ENCODE data around the gene HEY2. TPM values are rescaled to one million over a fixed set of nuclear protein-coding genes. Genes with fewer than 3 reads are reported as not detected.

Gene HEY2
- total RNA-seq, 4 donors from 2014 or later: 1.5 to 7.3 (median 4.3) TPM

DNA sequence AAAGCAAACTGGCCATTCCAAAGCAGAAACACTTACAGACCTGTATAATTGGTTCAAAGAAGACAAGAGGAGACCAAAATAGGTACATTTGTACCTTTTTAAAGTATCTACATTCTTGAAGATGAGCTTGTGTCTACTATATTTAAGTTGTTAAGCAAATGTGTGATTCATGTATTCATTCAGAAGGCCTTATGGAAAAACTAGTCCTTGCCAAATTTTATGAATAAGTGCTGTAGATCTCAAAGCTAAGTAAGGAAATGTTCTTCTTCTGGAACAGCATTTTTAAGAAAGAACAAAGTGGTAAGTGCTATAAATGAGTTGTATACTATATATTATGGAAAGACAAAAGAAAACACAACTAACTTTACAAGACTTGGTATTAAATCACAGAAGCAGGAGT, 22.2 kb upstream of the HEY2 start:
- no peak overlapping the region for H3K27ac ChIP-seq
- H3K4me3 ChIP-seq: no peak overlapping the region
- H3K9me3 ChIP-seq: no peaks in the 10 kb centered on the region
- H3K36me3 ChIP-seq: no peaks in the 10 kb centered on the region
- H3K4me1 ChIP-seq: no peaks in the 10 kb centered on the region
- no peak for DNase-seq (ENCODE audit: low spot score in 2 of 2)
- TF ChIP-seq CTCF (IDR thresholded peaks at IDR 0.05) (no peak), EP300 (IDR thresholded peaks at IDR 0.05) (no peak), POLR2A (IDR thresholded peaks at IDR 0.05) (no peak)
- no peaks in the 10 kb centered on the region for H3K27me3 ChIP-seq

DNA sequence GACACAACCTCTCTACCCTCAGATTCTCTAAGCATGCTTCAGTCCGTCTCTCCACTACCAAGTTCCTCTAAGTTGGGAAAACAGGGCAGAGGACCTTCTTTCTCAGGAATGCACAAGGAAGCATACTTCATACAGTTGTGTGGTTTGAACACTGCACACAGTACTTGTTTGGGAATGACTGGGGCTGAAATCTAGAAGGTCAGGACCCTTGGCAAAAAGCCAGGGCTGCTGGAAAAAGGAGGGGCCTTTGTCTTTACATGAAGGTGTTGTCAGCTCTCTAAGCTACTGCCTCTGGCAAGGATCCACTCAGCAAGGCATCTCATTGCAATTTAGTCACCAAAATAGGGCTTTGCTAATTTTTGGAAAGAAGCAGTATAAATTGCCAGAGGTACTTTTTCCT, 20.7 kb upstream of the HEY2 start:
- WGBS, 2 donors: 61 to 83% methylated on average over 1 of the region's 1 CpG
- Histone ChIP-seq H3K27ac (peak overlapping the region in 1 of 4 donors; percentile 22), H3K36me3 (no peaks in the 10 kb centered on the region), H3K4me3 (no peak overlapping the region), H3K9me3 (no peaks in the 10 kb centered on the region), H3K27me3 (no peaks in the 10 kb centered on the region), H3K4me1 (no peaks in the 10 kb centered on the region)
- no peak for TF ChIP-seq EP300 (IDR thresholded peaks at IDR 0.05)
- no peak for TF ChIP-seq POLR2A (IDR thresholded peaks at IDR 0.05)
- TF ChIP-seq CTCF (IDR thresholded peaks at IDR 0.05): no peak
- DNase-seq (ENCODE audit: low spot score in 2 of 2): no peak

GRCh38 chr6:125729983-125730382, 19.4 kb upstream of the HEY2 start:
- no peaks in the 10 kb centered on the region for H3K9me3 ChIP-seq
- no peak for TF ChIP-seq EP300 (IDR thresholded peaks at IDR 0.05)
- no peak for TF ChIP-seq POLR2A (IDR thresholded peaks at IDR 0.05)
- TF ChIP-seq CTCF (IDR thresholded peaks at IDR 0.05): no peak
- no peak overlapping the region for H3K27ac ChIP-seq
- 79 to 83% methylated on average over 2 of the region's 2 CpGs for WGBS, 2 donors
- DNase-seq (ENCODE audit: low spot score in 2 of 2): no peak
- H3K4me1 ChIP-seq: no peaks in the 10 kb centered on the region
- H3K27me3 ChIP-seq: no peaks in the 10 kb centered on the region
- no peak overlapping the region for H3K4me3 ChIP-seq
- no peaks in the 10 kb centered on the region for H3K36me3 ChIP-seq

DNA sequence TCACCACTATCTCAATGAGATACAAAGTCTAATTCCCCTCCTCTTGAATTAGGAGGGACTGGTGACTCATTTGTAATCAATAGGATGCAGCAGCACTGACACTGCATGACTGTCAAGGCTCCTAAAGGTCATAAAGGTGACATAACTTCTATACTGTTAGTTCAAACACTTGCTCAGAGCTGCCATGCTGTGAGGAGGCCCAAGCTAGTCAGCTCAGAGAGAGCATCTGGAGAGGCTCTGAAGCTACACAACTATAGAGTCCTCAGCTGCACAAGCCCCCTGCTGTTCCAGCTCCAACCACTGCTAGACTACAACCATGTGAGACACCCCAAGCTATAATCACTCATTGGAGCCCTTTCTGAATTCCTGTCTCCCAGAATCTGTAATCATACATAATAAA, 17.0 kb upstream of the HEY2 start:
- no peaks in the 10 kb centered on the region for H3K36me3 ChIP-seq
- TF ChIP-seq POLR2A (IDR thresholded peaks at IDR 0.05): no peak
- no peak for TF ChIP-seq CTCF (IDR thresholded peaks at IDR 0.05)
- TF ChIP-seq EP300 (IDR thresholded peaks at IDR 0.05): no peak
- H3K4me1 ChIP-seq: no peaks in the 10 kb centered on the region
- H3K4me3 ChIP-seq: no peak overlapping the region
- H3K9me3 ChIP-seq: no peaks in the 10 kb centered on the region
- H3K27ac ChIP-seq: no peak overlapping the region
- DNase-seq (ENCODE audit: low spot score in 2 of 2): no peak
- no peaks in the 10 kb centered on the region for H3K27me3 ChIP-seq

DNA sequence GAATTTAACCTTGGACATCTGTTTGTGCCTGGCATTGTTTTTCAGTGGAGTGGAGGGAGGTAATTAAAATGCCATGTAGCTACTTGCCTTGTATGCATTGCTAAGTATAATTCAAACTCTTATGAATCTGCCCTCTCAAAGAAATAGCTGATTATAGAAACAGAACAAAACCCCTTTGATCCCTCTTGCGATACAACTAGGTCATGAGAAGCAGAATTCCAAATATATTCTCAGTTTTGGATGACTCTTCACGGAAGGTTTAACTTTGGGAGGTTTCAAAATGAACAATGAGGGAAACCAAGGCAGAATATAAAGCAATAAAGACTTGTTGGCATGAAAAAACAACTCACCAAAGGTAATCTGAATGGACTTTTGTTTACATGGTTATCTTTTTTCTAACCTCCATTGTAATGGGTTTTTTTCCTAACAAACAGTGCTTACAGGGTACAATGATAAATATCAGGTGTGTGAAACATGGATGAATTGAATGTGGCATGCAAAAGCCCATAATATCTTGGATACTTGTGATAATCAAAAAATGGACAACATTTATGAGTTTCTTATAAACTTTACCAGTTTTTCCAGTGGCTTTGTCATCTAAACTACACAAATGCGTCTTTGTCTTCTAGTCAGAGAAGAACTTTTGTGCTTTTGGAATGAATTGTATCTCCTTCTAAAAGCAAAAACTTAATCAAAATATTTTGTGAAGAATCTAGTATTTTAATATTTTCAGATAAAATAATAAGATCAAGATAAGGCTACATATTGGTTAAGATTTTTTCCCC, 15.7 kb upstream of the HEY2 start:
- no peaks in the 10 kb centered on the region for H3K9me3 ChIP-seq
- no peak overlapping the region for H3K27ac ChIP-seq
- DNase-seq (ENCODE audit: low spot score in 2 of 2): no peak
- no peaks in the 10 kb centered on the region for H3K27me3 ChIP-seq
- 62 to 63% methylated on average over 3 of the region's 3 CpGs for WGBS, 2 donors
- no peaks in the 10 kb centered on the region for H3K36me3 ChIP-seq
- no peak for TF ChIP-seq POLR2A (IDR thresholded peaks at IDR 0.05)
- no peak for TF ChIP-seq CTCF (IDR thresholded peaks at IDR 0.05)
- TF ChIP-seq EP300 (IDR thresholded peaks at IDR 0.05): no peak
- H3K4me1 ChIP-seq: no peaks in the 10 kb centered on the region
- H3K4me3 ChIP-seq: no peak overlapping the region
